Left hindlimb (tissue), 1 donor: ENCODE data around the gene VPS52.
"Not testable (repeated sequence)": the region's sequence is repeated elsewhere in the genome, so short reads cannot be mapped to it uniquely, and the experiment has no call there.

Experiments used
- DNase-seq: peaks from one replicate; pipeline ENCODE4 v3.0.0-alpha.2; 2018

Gene VPS52

GRCh38 chr6:33304216-33304615, 32.5 kb upstream of the VPS52 start:
- DNase-seq: no peak

DNA sequence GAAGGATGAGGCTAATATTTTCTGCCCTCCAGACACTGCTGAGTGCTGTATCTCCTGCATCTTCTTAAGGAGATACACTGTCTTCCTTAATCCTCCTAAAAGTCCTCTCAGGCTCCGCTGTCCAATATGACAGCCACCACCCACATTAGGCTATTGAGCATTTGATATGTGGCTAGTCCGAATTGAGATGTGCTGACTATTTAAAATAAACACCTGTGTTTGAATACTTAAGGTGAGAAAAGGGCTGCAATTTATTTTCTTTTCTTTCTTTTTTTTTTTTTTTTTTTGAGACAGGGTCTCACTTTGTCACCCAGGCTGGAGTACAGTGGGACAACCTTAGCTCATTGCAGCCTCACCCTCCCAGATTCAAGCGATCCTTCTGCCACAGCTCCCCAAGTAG, 30.2 kb upstream of the VPS52 start:
- no peak for DNase-seq

DNA sequence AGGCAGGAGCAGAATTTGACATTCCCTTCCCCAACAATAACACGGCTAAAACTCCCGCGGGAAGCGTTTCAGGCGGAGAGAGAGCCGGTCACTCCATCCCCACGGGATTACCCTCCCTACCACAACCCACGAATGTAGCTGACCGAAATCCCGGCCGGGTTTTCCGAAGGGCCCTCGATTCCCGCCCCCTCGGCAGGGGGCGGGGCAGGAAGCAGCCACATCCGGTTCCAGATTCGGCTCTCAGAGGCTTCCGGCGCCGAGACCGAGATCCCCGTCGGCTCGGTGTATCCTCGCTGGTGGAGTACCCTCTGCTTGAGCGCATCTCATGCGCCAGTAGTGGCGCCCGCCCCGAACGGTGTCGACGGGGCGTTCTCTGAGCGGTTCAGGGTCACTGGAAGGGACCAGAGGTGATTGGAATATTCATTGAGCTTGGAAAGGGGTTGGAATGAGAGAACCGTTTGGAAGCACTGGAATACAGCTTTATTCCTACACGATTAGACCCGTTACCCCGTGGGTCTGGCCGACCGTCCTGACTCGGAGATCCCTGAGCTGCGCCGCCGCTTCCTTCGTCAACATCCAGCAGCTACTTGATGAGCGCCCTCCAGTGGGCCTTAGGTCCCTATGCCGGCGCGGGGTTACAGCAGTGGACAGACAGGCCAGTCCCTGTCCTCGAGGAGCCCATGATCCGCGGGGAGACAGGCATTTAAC, 27.7 kb upstream of the VPS52 start:
- peak; percentile 94 for DNase-seq

GRCh38 chr6:33298773-33299236, 27.1 kb upstream of the VPS52 start, which contains the start of gene RGL2:
TSS of gene RGL2 (minus strand) at chr6:33298942. CDS start at chr6:33298610, 332 bp downstream.
- DNase-seq: peak; percentile 87

GRCh38 chr6:33297956-33298772, 26.5 kb upstream of the VPS52 start:
- peak; percentile 89 for DNase-seq

- no peak for DNase-seq
These were observed 25.8 kb upstream of the VPS52 start for GRCh38 chr6:33297406-33297955.

DNA sequence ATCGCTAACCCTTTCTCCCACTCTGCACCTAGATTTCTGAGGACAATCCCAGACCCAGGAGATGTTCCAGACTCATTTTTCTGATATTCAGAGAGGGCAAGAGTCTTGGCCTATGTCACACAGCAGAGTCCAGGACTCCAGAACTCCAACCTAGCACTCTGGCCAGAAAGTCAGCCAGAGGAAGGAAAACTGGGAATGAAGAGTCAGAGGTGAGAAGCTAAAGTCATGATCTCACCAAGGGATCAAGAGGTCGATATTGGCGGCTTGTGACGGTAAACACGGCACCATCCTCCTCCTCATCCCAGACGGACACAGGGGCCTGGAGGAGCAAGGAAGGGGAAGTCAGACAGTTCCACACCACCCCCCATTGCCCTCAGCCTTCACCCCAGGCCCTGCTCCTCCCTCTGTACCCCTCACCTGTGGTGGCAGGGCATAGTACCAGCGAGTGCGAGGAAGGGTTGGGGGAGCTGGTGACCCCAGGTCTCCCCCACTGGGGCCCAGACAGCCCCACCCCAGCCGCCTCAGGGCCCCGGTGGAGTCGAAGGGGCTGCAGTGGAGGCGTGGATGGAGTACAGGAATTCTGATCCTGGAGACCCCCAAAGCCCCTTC, 25.2 kb upstream of the VPS52 start:
- no peak for DNase-seq

GRCh38 chr6:33295621-33296369, 24.1 kb upstream of the VPS52 start:
- no peak for DNase-seq

DNA sequence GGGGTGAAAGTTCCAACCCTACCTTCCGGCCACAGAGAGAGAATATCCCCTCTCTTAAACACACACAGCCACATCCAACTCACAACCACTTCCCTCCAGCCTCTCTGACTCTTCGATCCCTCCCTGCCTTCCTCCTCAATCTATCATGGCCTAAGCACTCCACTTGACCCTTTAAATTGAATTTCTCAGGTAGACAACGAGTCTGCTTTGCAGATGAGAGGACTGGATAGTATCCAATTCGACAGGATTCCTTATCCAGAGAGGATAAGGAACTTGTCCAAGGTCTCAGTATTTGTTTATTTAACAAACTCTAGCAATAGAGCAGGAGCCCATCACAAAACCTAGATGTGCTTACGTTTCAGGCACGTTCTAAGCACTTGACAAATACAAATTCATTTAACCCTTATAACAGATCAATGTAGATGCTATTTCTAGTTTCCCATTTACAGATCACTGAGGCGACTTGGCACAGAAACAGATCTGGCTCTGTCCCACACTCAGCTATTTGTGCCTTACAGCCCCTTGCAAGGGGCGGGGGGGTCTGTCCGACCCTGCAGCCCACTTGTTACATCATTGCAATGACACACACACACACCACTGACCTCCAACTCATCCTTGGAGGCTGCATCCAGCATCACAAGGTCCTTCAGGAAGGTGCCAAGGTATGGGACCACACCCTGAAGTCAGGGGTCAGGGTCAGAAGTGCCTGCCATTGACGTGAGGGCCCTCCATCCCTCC, 22.6 kb upstream of the VPS52 start:
- DNase-seq: no peak

- DNase-seq: no peak
These were observed 21.5 kb upstream of the VPS52 start for GRCh38 chr6:33292996-33293682.

- DNase-seq: no peak
These were observed 18.8 kb upstream of the VPS52 start for GRCh38 chr6:33290459-33290858.

DNA sequence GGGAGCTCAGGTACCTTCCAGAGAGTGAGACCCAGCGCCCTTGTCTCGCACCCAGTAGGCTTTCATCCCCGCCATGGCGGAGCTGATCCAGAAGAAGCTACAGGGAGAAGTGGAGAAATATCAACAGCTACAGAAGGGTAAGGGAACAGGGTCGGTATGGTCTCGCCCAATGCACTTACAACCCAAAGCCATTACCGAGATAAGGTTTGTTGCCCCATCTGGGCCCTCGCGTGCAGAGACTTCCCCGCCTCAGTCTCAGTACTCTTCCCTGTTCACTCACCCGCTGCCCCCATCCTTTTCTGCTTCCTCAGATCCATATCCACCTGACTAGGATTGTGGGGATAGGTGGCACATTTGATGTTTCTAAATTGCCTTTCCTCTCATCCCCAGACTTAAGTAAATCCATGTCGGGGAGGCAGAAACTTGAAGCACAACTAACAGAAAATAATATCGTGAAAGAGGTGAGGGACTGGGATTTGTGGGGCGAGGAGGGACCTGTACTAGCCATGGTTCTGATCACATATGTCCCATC, 18.2 kb upstream of the VPS52 start:
- no peak for DNase-seq

GRCh38 chr6:33288921-33289783, 17.5 kb upstream of the VPS52 start, which contains the start of the genes PFDN6 and WDR46:
TSS of gene PFDN6 (plus strand) at chr6:33289601. CDS start at chr6:33289857, 256 bp downstream.
TSS of gene WDR46 (minus strand) at chr6:33289239. CDS start at chr6:33289170, 69 bp downstream.
- peak; percentile 92 for DNase-seq

GRCh38 chr6:33288141-33288920, 16.7 kb upstream of the VPS52 start:
- DNase-seq: no peak

- no peak for DNase-seq
These were observed 15.6 kb upstream of the VPS52 start for GRCh38 chr6:33286946-33287914.

DNA sequence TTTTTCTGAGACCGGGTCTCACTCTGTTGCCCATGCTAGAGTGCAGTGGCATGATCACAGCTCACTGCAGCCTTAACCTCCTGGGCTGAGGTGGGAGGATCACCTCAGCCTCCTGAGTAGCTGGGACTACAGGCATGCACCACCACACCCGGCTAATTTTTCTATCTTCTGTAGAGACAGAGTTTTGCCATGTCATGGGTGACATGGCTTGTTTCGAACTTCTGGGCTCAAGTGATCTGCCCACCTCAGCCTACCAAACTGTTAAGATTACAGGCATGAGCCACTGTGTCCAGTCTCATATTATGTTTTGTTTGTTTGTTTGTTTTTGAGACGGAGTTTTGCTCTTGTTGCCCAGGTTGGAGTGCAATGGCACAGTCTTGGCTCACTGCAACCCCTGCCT, 13.5 kb upstream of the VPS52 start:
- DNase-seq: not testable (repeated sequence)

- no peak for DNase-seq
These were observed 8.9 kb upstream of the VPS52 start for GRCh38 chr6:33280539-33280938.
